ENCODE data around the gene QPRT.
"Not testable (repeated sequence)": the region's sequence is repeated elsewhere in the genome, so short reads cannot be mapped to it uniquely, and the experiment has no call there.

DNA sequence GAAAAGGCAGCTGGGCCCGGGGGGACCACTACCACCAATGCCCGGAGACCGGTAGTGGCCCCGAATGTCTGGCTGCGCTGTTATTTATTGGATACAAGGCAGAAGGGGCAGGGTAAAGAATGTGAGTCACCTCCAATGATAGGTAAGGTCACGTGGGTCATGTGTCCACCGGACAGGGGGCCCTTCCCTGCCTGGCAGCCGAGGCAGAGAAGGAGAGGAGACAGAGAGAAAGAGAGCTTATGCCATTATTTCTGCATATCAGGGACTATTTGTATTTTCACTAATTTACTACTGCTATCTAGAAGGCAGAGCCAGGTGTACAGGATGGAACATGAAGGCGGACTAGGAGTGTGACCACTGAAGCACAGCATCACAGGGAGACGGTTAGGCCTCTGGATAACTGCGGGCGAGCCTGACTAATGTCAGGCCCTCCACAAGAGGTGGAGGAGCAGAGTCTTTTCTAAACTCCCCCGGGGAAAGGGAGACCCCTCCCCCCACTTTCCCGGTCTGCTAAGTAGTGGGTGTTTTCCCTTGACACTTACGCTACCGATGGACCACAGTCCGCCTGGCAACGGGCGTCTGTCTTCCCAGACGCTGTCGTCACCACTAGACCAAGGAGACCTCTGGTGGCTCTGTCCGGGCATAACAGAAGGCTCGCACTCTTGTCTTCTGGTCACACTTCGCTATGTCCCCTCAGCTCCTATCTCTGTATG is 42.3 kb downstream of the QPRT start:
- TF ChIP-seq POLR2AphosphoS5 (IDR thresholded peaks at IDR 0.05): not testable (repeated sequence)
- TF ChIP-seq, protein P1, sequence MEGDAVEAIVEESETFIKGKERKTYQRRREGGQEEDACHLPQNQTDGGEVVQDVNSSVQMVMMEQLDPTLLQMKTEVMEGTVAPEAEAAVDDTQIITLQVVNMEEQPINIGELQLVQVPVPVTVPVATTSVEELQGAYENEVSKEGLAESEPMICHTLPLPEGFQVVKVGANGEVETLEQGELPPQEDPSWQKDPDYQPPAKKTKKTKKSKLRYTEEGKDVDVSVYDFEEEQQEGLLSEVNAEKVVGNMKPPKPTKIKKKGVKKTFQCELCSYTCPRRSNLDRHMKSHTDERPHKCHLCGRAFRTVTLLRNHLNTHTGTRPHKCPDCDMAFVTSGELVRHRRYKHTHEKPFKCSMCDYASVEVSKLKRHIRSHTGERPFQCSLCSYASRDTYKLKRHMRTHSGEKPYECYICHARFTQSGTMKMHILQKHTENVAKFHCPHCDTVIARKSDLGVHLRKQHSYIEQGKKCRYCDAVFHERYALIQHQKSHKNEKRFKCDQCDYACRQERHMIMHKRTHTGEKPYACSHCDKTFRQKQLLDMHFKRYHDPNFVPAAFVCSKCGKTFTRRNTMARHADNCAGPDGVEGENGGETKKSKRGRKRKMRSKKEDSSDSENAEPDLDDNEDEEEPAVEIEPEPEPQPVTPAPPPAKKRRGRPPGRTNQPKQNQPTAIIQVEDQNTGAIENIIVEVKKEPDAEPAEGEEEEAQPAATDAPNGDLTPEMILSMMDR (IDR thresholded peaks at IDR 0.05): peak in 1 of 2 donors; percentile 41

Measured in suprapubic skin (tissue), 3 donors.